Thoracic aorta (tissue), 2 donors: ENCODE results near the gene VWA3B. TPM values are rescaled to one million over a fixed set of nuclear protein-coding genes. Genes with fewer than 3 reads are reported as not detected.

Experiments used
- ATAC-seq: fragments of 150-250 bp; one replicate; pipeline ENCODE4 v1.8.0; 2017; ENCODE audit warnings: low read depth; ENCODE audit not compliant: insufficient number of reproducible peaks, low FRiP score
- DNase-seq: peaks from one replicate; pipeline ENCODE4 v3.0.0-alpha.2; 2020; ENCODE audit warnings: low spot score
- H3K27ac ChIP-seq, 2 donors: fragments of 200-600 bp; sonication (generic); 1 replicate in 1 of 2; 2 replicates in 1 of 2; pipeline ENCODE4 v1.5.1; 2016; ENCODE audit warnings: mild to moderate bottlenecking in 2 of 2, moderate library complexity in 2 of 2
- H3K27me3 ChIP-seq: fragments of 200-600 bp; sonication (generic); replicated peaks from 2 replicates; pipeline ENCODE4 v1.6.0; 2016; ENCODE audit warnings: mild to moderate bottlenecking; ENCODE audit not compliant: insufficient read depth
- H3K36me3 ChIP-seq: fragments of 200-600 bp; sonication (generic); one replicate; pipeline ENCODE4 v1.5.1; 2016
- H3K4me1 ChIP-seq, 2 donors: fragments of 200-600 bp; sonication (generic); 1 replicate in 1 of 2; 2 replicates in 1 of 2; pipeline versions ENCODE4 v1.5.1 to v1.6.0; 2016; ENCODE audit warnings: low read depth in 2 of 2, mild to moderate bottlenecking in 1 of 2; ENCODE audit not compliant: control insufficient read depth in 1 of 2
- H3K4me3 ChIP-seq: fragments of 200-600 bp; sonication (generic); 2 replicates; pipeline ENCODE4 v1.5.1; 2016; ENCODE audit warnings: mild to moderate bottlenecking
- H3K9me3 ChIP-seq: fragments of 200-600 bp; sonication (generic); 2 replicates; pipeline ENCODE4 v1.5.1; 2016
- total RNA-seq, 2 donors: library from RNA; depleted of rRNA; stranded (reverse); fragments of >200 nt; gene quantifications; one replicate each; pipeline versions ENCODE4 v1.1.0 to v1.2.3, GENCODE V29; 2016
- TF ChIP-seq, protein P1 (sequence below): fragments of 200-600 bp; sonication (generic); IDR thresholded peaks from one replicate; pipeline ENCODE4 v1.5.1; 2019; ENCODE audit warnings: antibody characterized with exemption

VWA3B gene
- total RNA-seq, 2 donors from 2014 or later = 0.27 TPM; not detected in 1

GRCh38 chr2:98072442-98072841, 14.5 kb upstream of the VWA3B start:
- no peaks in the 10 kb centered on the region for H3K4me1 ChIP-seq
- H3K27ac ChIP-seq = no peak overlapping the region
- TF ChIP-seq, protein P1, sequence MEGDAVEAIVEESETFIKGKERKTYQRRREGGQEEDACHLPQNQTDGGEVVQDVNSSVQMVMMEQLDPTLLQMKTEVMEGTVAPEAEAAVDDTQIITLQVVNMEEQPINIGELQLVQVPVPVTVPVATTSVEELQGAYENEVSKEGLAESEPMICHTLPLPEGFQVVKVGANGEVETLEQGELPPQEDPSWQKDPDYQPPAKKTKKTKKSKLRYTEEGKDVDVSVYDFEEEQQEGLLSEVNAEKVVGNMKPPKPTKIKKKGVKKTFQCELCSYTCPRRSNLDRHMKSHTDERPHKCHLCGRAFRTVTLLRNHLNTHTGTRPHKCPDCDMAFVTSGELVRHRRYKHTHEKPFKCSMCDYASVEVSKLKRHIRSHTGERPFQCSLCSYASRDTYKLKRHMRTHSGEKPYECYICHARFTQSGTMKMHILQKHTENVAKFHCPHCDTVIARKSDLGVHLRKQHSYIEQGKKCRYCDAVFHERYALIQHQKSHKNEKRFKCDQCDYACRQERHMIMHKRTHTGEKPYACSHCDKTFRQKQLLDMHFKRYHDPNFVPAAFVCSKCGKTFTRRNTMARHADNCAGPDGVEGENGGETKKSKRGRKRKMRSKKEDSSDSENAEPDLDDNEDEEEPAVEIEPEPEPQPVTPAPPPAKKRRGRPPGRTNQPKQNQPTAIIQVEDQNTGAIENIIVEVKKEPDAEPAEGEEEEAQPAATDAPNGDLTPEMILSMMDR = no peak
- ATAC-seq (no peak), DNase-seq (no peak)
- H3K27me3 ChIP-seq = no peaks in the 10 kb centered on the region
- H3K4me3 ChIP-seq = no peak overlapping the region
- H3K36me3 ChIP-seq = no peaks in the 10 kb centered on the region
- no peaks in the 10 kb centered on the region for H3K9me3 ChIP-seq

DNA sequence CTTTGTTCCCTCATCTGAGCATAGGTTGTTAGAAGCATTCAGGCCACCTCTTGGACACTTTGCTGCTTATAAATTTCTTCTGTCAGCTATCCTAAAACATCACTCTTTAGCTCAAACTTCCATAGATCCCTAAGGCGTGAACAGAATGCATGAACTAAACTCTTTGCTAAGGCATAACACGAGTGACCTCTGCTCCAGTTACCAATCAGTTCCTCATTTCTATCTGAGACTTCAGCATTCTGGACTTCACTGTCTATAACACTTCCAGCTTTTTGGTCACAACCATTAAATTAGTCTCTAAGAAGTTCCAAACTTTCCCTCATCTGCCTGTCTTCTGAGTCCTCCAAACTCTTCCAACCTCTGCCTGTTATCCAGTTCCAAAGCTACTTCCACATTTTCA, 8.3 kb upstream of the VWA3B start:
- no peak overlapping the region for H3K27ac ChIP-seq
- H3K9me3 ChIP-seq = no peaks in the 10 kb centered on the region
- DNase-seq = no peak
- H3K4me1 ChIP-seq = no peaks in the 10 kb centered on the region
- no peak overlapping the region for H3K4me3 ChIP-seq
- H3K27me3 ChIP-seq = no peaks in the 10 kb centered on the region
- ATAC-seq = no peak
- TF ChIP-seq, protein P1 = no peak
- no peaks in the 10 kb centered on the region for H3K36me3 ChIP-seq

DNA sequence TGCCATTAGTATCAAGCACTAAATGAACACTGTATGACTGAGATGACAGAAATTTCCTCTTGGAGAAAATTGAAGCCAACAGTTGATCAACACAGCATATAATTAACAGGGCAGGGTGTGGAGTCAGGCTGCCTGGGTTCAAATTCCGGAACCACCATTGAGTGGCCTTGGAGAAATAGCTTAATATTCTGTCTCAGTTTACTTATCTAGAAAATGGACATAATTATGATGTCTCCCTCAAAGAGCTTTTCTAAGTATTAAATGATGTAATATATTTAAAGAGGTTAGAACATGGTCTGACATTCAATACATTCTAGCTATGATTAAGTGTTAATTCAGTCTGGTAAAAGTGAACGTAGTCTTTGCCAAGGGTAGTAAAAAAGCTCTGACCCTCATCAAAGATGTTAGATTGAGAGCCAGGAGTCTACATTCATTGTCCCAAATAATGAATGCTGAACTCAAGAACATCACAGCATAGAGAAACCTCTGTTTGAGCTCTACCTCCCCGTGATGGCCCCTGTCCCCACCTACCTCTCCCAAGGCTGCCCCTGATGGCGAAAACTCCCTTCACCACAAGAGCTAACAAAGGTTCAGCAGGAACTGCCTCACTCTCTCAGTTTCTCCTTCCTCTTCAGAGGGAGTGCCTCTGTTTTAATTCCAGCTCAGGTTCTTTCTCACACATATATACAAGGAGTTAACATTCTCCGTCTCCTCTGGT, 2.7 kb upstream of the VWA3B start:
- no peak for ATAC-seq

DNA sequence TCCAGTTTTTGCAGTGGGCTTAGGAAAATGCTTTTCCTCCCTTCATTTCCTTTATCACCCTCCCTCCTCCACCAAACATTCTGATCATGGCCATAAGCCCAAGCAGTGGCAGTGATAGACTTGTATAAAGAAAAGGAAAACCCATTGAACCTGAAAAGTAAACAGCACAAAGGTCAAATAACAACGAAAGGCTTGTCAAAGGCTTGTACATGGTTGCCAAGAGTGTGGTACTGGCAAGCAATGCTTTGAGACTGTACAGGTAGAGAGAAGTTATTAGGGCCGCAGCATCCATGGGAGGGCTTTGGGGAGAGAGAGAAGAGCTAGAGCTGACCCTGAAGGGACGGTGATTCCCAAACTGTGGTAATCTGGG, 2.1 kb upstream of the VWA3B start:
- H3K4me1 ChIP-seq = peaks cover 6 to 19% of the 10 kb centered on the region in 2 donors
- H3K9me3 ChIP-seq = no peaks in the 10 kb centered on the region
- ATAC-seq (no peak), DNase-seq (no peak)
- no peaks in the 10 kb centered on the region for H3K36me3 ChIP-seq
- TF ChIP-seq, protein P1 = no peak
- no peak overlapping the region for H3K27ac ChIP-seq
- no peak overlapping the region for H3K4me3 ChIP-seq
- H3K27me3 ChIP-seq = no peaks in the 10 kb centered on the region

More for the DNA sequence above, 2.7 kb upstream of the VWA3B start:
- H3K4me3 ChIP-seq = no peak overlapping the region
- peaks cover 6 to 19% of the 10 kb centered on the region in 2 donors for H3K4me1 ChIP-seq
- H3K27ac ChIP-seq = no peak overlapping the region
- TF ChIP-seq, protein P1 = no peak
- H3K9me3 ChIP-seq = no peaks in the 10 kb centered on the region
- no peaks in the 10 kb centered on the region for H3K27me3 ChIP-seq
- no peaks in the 10 kb centered on the region for H3K36me3 ChIP-seq
- no peak for DNase-seq

GRCh38 chr2:98085649-98086048, 1.3 kb upstream of the VWA3B start:
- no peak for DNase-seq
- Histone ChIP-seq H3K9me3 (no peaks in the 10 kb centered on the region), H3K36me3 (no peaks in the 10 kb centered on the region), H3K27me3 (no peaks in the 10 kb centered on the region), H3K4me1 (peaks cover 6 to 19% of the 10 kb centered on the region in 2 donors), H3K27ac (no peak overlapping the region), H3K4me3 (no peak overlapping the region)
- no peak for ATAC-seq
- TF ChIP-seq, protein P1 = no peak
